SK-N-MC (cell line): Measurements from ENCODE around the gene PDE9A.

Source experiments
- DNase-seq: peaks from one replicate; pipeline ENCODE4 v3.0.0-alpha.2; 2011; ENCODE audit warnings: low read depth, low spot score
- H3K27ac ChIP-seq: fragments of 200-600 bp; sonication (generic); 2 replicates; pipeline ENCODE4 v1.5.1; 2016; ENCODE audit warnings: mixed run types
- H3K36me3 ChIP-seq: fragments of 200-600 bp; sonication (generic); 2 replicates; pipeline ENCODE4 v1.6.1; 2017; ENCODE audit warnings: antibody characterized with exemption, low read length, mixed read lengths; ENCODE audit not compliant: insufficient read depth
- H3K4me3 ChIP-seq: fragments of 200-600 bp; sonication (generic); 2 replicates; pipeline ENCODE4 v1.5.1; 2016
- H3K9ac ChIP-seq: fragments of 200-600 bp; sonication (generic); 2 replicates; pipeline ENCODE4 v1.8.0; 2017; ENCODE audit warnings: mixed run types, mixed read lengths; ENCODE audit not compliant: insufficient read length
- H3K9me3 ChIP-seq: fragments of 200-600 bp; sonication (generic); 2 replicates; pipeline ENCODE4 v1.6.1; 2017; ENCODE audit warnings: low read depth, mild to moderate bottlenecking, antibody characterized with exemption, low read length, moderate library complexity, mixed read lengths
- EZH2 ChIP-seq: fragments of 200-600 bp; sonication (generic); IDR thresholded peaks from one replicate; pipeline ENCODE4 v1.6.1; 2017; ENCODE audit warnings: antibody characterized with exemption
- FOXP2 ChIP-seq: optimal IDR thresholded peaks from 2 replicates; pipeline ENCODE3; 2011; ENCODE audit warnings: mild to moderate bottlenecking, moderate library complexity; ENCODE audit not compliant: insufficient read depth; ENCODE audit errors: extremely low read length, control extremely low read depth
- POLR2AphosphoS5 ChIP-seq: IDR thresholded peaks from 2 replicates; pipeline ENCODE4 v1.6.1; 2012; ENCODE audit warnings: mild to moderate bottlenecking, low read depth, low read length, borderline replicate concordance

Gene PDE9A

DNA sequence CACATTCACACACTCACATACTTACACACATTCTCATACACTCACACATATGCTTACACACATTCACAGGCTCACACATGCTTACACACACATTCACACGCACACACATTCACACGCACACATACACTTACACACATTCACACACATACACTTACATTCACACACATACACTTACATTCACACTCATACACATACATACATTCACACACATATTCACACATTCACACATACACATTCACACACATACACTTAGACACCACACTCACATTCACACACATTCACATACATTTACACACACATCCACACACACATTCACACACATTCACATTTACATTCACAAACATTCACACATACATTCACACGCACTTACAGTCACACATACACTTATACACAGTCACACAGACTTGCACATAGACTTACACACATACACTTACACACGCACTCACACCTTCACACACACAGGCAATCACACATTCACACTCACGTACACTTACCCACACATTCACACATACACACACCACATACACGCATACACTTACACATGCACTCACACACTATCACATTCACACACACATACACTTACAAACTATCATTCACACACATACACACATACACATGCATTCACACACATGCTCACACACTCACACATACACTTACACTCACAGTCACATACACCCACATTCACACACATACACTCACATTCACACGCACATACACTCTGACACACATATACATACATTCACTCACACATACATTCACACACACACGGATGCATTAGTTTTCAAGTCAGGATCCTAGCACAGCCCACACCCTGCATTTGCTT, 16.8 kb downstream of the PDE9A start:
- TF ChIP-seq FOXP2 (no peak), EZH2 (no peak), POLR2AphosphoS5 (no peak)
- Histone ChIP-seq H3K9me3 (no peaks in the 10 kb centered on the region), H3K36me3 (peaks cover 14% of the 10 kb centered on the region), H3K27ac (peak overlapping the region; percentile 98), H3K4me3 (peak overlapping the region; percentile 11; the same call in 1 of the 2 replicates), H3K9ac (no peak overlapping the region)
- no peak for DNase-seq

DNA sequence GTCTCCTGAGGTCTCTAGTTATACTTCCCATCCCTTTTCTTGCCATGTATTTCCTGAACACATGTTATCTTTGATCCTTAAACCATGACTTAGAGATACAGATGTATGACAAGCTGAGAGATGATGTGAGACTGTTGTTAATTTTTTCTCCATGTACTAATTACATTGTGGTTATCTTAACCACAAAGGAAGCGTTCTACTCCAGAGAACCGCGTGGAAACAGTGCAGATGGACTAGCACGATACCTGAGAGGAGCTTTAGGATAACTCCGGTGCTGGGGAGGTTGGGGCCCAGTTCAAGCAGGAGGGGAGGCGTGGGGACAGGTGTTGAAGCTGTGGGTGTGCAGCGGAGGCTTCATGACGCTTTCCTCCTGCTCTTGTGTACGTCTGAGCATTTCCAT, 17.5 kb downstream of the PDE9A start:
- H3K9me3 ChIP-seq = no peaks in the 10 kb centered on the region
- peaks cover 14% of the 10 kb centered on the region for H3K36me3 ChIP-seq
- H3K9ac ChIP-seq = peak overlapping the region; percentile 58
- TF ChIP-seq EZH2 (no peak), POLR2AphosphoS5 (no peak), FOXP2 (no peak)
- DNase-seq = no peak
- peak overlapping the region; percentile 98 for H3K27ac ChIP-seq
- peak overlapping the region; percentile 11; the same call in 1 of the 2 replicates for H3K4me3 ChIP-seq

DNA sequence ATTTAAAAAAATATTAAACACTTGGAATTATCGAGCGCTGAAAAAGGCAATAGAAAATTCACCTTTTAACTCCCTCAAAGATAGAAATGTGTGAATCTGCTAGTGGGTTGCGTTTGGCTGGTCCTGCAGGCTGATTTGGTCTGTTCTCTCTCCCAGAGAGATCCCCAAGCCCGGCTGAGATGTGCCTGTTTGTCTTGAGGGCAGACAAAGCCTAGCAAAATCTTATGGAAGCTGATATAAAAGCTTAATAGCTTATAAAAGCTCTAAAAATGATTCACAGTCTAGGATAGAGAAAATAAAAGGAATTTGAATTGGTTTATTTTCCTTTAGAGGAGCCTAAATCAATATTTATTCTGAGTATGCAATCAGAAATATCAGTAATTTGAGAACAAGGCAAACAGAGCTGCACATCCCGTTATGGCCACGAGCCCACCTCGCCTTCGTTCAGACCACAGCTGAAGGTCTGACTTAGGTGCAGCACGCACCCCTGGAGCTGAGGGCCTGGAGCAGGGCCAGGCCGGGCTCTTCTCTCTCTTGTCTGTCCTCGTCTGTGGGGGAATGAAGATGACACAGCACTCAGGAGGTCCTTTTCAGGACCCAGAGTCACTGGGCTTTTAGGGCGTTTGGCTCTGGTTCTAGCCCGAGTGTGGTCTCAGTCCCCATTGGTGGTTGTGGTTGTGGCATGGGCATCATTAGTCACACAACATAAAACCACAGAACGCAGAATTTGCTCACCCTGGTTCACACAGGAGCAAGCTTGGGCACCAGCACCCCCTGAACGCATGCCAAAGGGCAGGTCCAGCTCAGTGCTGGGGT, 18.6 kb downstream of the PDE9A start:
- TF ChIP-seq EZH2 (no peak), FOXP2 (no peak), POLR2AphosphoS5 (no peak)
- Histone ChIP-seq H3K9ac (peak overlapping the region; percentile 69), H3K36me3 (peaks cover 9% of the 10 kb centered on the region), H3K9me3 (no peaks in the 10 kb centered on the region), H3K4me3 (peak overlapping the region; percentile 43; the same call in 1 of the 2 replicates), H3K27ac (peak overlapping the region; percentile 98)
- no peak for DNase-seq

DNA sequence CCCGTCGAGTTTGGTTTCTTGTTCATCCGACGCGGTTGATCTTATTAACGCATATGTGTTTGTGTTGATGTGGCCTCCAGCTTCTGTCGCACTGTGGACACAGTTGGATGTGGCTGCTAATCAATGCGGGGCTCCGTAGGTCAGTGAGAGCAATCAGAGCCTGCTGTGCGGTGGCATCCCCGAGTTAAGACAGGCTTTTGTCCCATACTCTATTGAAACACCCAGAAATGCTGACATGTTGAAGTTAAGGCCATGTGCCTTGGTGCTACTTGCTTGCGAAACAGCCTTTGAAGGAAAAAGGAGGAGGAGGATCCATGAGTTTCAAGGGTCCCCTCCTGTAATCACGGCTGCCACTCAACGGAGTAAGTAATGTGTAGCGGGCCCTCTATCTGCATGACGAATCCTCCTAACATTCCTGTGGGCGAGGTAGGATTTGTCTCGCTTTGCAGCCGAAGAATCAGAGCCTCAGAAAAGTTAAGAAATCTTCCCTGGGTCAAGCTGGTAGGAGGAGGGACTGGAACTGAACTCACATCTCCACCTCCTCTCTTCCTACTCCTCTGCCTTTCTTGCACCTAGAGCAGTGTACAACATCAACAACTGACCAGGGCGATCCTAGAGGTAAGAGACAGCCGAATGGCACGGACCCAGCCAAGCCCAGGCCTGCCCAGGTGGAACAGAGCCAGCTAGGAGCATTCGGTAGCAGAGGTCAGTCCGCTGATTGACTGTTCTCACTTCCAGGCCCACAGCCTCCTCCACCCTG, 19.5 kb downstream of the PDE9A start:
- TF ChIP-seq FOXP2 (no peak), POLR2AphosphoS5 (no peak; the same call in 1 of the 2 replicates), EZH2 (no peak)
- H3K4me3 ChIP-seq = peak overlapping the region; percentile 73
- H3K27ac ChIP-seq = peak overlapping the region; percentile 98
- peak overlapping the region; percentile 69 for H3K9ac ChIP-seq
- H3K9me3 ChIP-seq = no peaks in the 10 kb centered on the region
- peak; percentile 78 for DNase-seq
- H3K36me3 ChIP-seq = peaks cover 9% of the 10 kb centered on the region

DNA sequence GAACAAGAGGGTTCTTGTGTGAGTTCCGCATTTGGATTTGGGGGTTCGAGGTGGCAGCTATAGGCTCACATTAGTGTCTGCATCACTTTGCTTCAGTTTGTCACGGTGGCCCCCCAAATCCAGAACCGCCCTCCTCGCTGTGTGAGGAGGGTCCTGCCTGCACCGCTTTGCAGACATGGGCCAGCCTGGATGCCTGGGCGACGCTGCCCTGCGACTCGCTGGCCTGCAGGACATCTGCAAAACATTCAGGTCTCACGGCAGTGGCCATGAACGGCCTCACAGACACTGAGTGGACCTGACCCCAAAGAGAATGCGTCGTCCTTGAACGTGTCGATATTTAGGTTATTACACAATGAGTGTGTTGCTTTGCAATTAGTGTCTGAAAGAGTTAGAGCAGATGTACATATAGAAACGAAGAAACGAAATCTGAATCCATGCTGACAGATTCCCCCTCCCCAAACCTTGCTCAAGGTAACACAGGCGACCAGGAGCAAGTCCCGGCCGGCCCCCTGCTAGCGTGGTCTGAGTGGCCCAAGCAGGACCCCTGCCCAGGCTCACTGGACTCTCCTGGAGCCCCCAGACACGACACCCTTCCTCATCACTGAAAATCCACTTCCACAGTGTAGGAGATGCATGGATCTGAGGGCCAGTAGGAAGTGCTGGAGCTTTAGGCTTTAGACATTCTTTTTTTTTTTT, 20.4 kb downstream of the PDE9A start:
- Histone ChIP-seq H3K36me3 (peaks cover 9% of the 10 kb centered on the region), H3K9me3 (no peaks in the 10 kb centered on the region), H3K9ac (peak overlapping the region; percentile 64), H3K27ac (peak overlapping the region; percentile 98), H3K4me3 (peak overlapping the region; percentile 73)
- no peak for DNase-seq
- TF ChIP-seq POLR2AphosphoS5 (no peak), FOXP2 (no peak), EZH2 (no peak)

DNA sequence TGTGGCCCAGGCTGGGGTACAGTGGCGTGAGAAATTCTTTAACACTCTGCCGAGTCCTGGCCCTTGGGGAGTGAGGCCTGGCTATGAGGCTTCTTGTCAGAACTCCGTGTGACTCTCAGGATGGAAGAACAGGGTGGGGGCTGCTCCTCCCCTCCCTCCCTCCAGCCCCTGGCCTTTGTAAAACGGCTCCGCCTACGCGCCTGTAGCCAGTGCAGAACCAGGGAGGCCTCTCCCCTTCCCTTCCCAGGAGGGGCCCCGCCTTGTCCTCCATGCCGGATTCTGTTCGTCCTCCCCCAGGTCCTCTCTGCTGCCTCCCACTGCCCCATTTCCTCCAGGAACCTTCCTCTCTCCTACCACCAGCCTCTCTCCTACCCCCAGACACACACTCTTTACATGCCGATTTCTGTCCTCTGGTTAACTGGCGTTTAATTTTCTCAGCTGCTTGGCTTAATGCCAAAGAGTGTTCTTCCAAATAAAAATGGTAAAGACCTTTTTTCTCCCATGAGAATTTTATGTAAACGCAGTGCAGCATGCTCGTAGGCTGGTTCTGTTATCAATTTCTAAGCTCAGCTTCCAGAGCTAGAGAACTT, 21.0 kb downstream of the PDE9A start:
- peak; percentile 92 for DNase-seq
- TF ChIP-seq FOXP2 (no peak), POLR2AphosphoS5 (peak; percentile 58)
- Histone ChIP-seq H3K27ac (peak overlapping the region; percentile 98), H3K9ac (peak overlapping the region; percentile 64), H3K4me3 (peak overlapping the region; percentile 73), H3K36me3 (peaks cover 9% of the 10 kb centered on the region), H3K9me3 (no peaks in the 10 kb centered on the region)

DNA sequence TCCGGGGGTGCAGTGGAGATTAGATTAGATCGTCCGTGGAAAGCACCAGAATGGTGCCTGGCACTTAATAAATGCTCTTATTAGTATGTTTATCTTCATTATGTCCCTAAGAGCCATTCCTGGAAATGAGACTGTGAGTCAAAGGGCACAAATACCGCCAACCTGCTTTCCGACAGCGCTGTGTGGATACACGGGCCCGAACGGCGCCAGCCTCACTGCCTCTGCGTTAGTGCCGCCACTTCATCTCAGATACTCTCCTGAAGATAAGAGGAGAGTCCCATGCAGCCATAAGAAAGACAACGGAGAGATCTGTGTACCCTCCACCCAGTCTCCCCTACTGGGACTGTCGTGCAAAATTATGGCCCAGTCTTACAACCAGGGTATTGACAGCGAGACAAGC, 22.0 kb downstream of the PDE9A start:
- TF ChIP-seq EZH2 (no peak), POLR2AphosphoS5 (no peak), FOXP2 (no peak)

More for the DNA sequence above, 22.0 kb downstream of the PDE9A start:
- H3K4me3 ChIP-seq = peak overlapping the region; percentile 73
- no peak for DNase-seq
- peak overlapping the region; percentile 98 for H3K27ac ChIP-seq
- H3K9me3 ChIP-seq = no peaks in the 10 kb centered on the region
- peaks cover 3% of the 10 kb centered on the region for H3K36me3 ChIP-seq
- H3K9ac ChIP-seq = no peak overlapping the region
